H9 (cell line): ENCODE results near the gene CLPX. TPM values are rescaled to one million over a fixed set of nuclear protein-coding genes. Genes with fewer than 3 reads are reported as not detected.

Experiments
- DNase-seq: peaks from one replicate; pipeline ENCODE4 v3.0.0-alpha.2; 2017
- H2AFZ ChIP-seq: one replicate; pipeline ENCODE4 v1.6.1; 2013; ENCODE audit warnings: mild to moderate bottlenecking, low read length, control low read depth, moderate library complexity
- H2AK5ac ChIP-seq: 2 replicates; pipeline ENCODE4 v1.6.1; 2013; ENCODE audit warnings: low read length, control low read depth, mixed read lengths; ENCODE audit not compliant: insufficient read length
- H2BK120ac ChIP-seq: one replicate; pipeline ENCODE4 v1.6.1; 2013; ENCODE audit warnings: low read depth, mild to moderate bottlenecking, low read length, control low read depth, inconsistent platforms; ENCODE audit not compliant: poor library complexity, severe bottlenecking
- H2BK12ac ChIP-seq: 2 replicates; pipeline ENCODE4 v1.6.1; 2013; ENCODE audit warnings: low read length, control low read depth, mixed read lengths, low read depth; ENCODE audit not compliant: insufficient read length
- H2BK15ac ChIP-seq: 2 replicates; pipeline ENCODE4 v1.6.1; 2013; ENCODE audit warnings: low read depth, low read length, control low read depth
- H2BK20ac ChIP-seq: one replicate; pipeline ENCODE4 v1.6.1; 2013; ENCODE audit warnings: low read depth, mild to moderate bottlenecking, low read length, control low read depth, inconsistent platforms; ENCODE audit not compliant: poor library complexity, severe bottlenecking
- H2BK5ac ChIP-seq: 2 replicates; pipeline ENCODE4 v1.6.1; 2013; ENCODE audit warnings: low read length, control low read depth, mixed read lengths; ENCODE audit not compliant: insufficient read length
- H3K14ac ChIP-seq: 2 replicates; pipeline ENCODE4 v1.6.1; 2013; ENCODE audit warnings: low read length, control low read depth; ENCODE audit not compliant: insufficient read depth
- H3K18ac ChIP-seq: 2 replicates; pipeline ENCODE4 v1.6.1; 2013; ENCODE audit warnings: low read depth, mild to moderate bottlenecking, mixed read lengths, low read length, control low read depth; ENCODE audit not compliant: insufficient read length
- H3K23ac ChIP-seq: 2 replicates; pipeline ENCODE4 v1.6.1; 2013; ENCODE audit warnings: low read length, control low read depth, mixed read lengths, low read depth; ENCODE audit not compliant: insufficient read length
- H3K23me2 ChIP-seq: 2 replicates; pipeline ENCODE4 v1.6.1; 2013; ENCODE audit warnings: low read depth, mild to moderate bottlenecking, mixed read lengths, low read length, control low read depth; ENCODE audit not compliant: insufficient read length, poor library complexity, severe bottlenecking
- H3K27ac ChIP-seq: 2 replicates; pipeline ENCODE4 v1.5.1; 2013; ENCODE audit warnings: low read length, control low read depth, mixed read lengths, low read depth; ENCODE audit not compliant: insufficient read length
- H3K27me3 ChIP-seq: 2 replicates; pipeline ENCODE4 v1.6.1; 2013; ENCODE audit warnings: low read length, control low read depth, inconsistent platforms; ENCODE audit not compliant: insufficient read depth
- H3K4ac ChIP-seq: 2 replicates; pipeline ENCODE4 v1.6.1; 2013; ENCODE audit warnings: low read depth, mild to moderate bottlenecking, control low read depth, inconsistent platforms, low read length, moderate library complexity
- H3K4me1 ChIP-seq: 2 replicates; pipeline ENCODE4 v1.6.1; 2013; ENCODE audit warnings: low read length, control low read depth, inconsistent platforms; ENCODE audit not compliant: insufficient read depth
- H3K4me2 ChIP-seq: 2 replicates; pipeline ENCODE4 v1.6.1; 2013; ENCODE audit warnings: low read length, control low read depth, mixed read lengths; ENCODE audit not compliant: insufficient read length, insufficient read depth
- H3K56ac ChIP-seq: 2 replicates; pipeline ENCODE4 v1.6.1; 2013; ENCODE audit warnings: low read depth, mild to moderate bottlenecking, mixed read lengths, low read length, control low read depth; ENCODE audit not compliant: insufficient read length
- H3K79me1 ChIP-seq: 2 replicates; pipeline ENCODE4 v1.6.1; 2013; ENCODE audit warnings: low read depth, mild to moderate bottlenecking, moderate library complexity, low read length, control low read depth, inconsistent platforms; ENCODE audit not compliant: insufficient read depth, poor library complexity, severe bottlenecking
- H3K79me2 ChIP-seq: 2 replicates; pipeline ENCODE4 v1.6.1; 2013; ENCODE audit warnings: low read length, control low read depth, inconsistent platforms; ENCODE audit not compliant: insufficient read depth
- H3K9ac ChIP-seq: 2 replicates; pipeline ENCODE4 v1.6.1; 2013; ENCODE audit warnings: low read length, control low read depth, mixed read lengths; ENCODE audit not compliant: insufficient read length; ENCODE audit errors: extremely low read depth
- H3K9me3 ChIP-seq: one replicate; pipeline ENCODE4 v1.6.1; 2013; ENCODE audit warnings: low read depth, low read length, inconsistent platforms; ENCODE audit not compliant: control insufficient read depth
- H3T11ph ChIP-seq: one replicate; pipeline ENCODE4 v1.6.1; 2013; ENCODE audit warnings: mild to moderate bottlenecking, low read length, control low read depth, inconsistent platforms
- H4K20me1 ChIP-seq: one replicate; pipeline ENCODE4 v1.6.1; 2013; ENCODE audit not compliant: control insufficient read depth, insufficient read length, insufficient read depth
- H4K5ac ChIP-seq: 2 replicates; pipeline ENCODE4 v1.6.1; 2013; ENCODE audit warnings: low read depth, mild to moderate bottlenecking, mixed read lengths, low read length, control low read depth; ENCODE audit not compliant: insufficient read length
- H4K8ac ChIP-seq: replicated peaks from 2 replicates; pipeline ENCODE4 v1.6.1; 2013; ENCODE audit warnings: low read length, control low read depth, mixed read lengths, low read depth; ENCODE audit not compliant: insufficient read length
- H4K91ac ChIP-seq: 2 replicates; pipeline ENCODE4 v1.6.1; 2013; ENCODE audit warnings: low read depth, mild to moderate bottlenecking, moderate library complexity, mixed read lengths, low read length, control low read depth; ENCODE audit not compliant: insufficient read length
- H3K27ac Mint-ChIP-seq, 3 experiments: 2 replicates in 2 of 3; 3 replicates in 1 of 3; pipeline ENCODE4 v1.8.0; 2020 to 2021; ENCODE audit warnings: mixed read lengths in 3 of 3, mild to moderate bottlenecking in 1 of 3, moderate library complexity in 1 of 3
- H3K27me3 Mint-ChIP-seq: 2 replicates; pipeline ENCODE4 v1.8.0; 2021; ENCODE audit warnings: low read depth, mild to moderate bottlenecking, moderate library complexity, mixed read lengths
- H3K36me3 Mint-ChIP-seq, 3 experiments: 2 replicates in 2 of 3; 3 replicates in 1 of 3; pipeline ENCODE4 v1.8.0; 2020 to 2021; ENCODE audit warnings: low read depth in 3 of 3, mixed read lengths in 3 of 3; ENCODE audit not compliant: insufficient read depth in 1 of 3
- H3K4me1 Mint-ChIP-seq, 2 experiments: 2 replicates each; pipeline ENCODE4 v1.8.0; 2020; ENCODE audit warnings: mixed read lengths in 2 of 2
- H3K4me3 Mint-ChIP-seq, 2 experiments: 2 replicates in 1 of 2; 3 replicates in 1 of 2; pipeline ENCODE4 v1.8.0; 2020 to 2021; ENCODE audit warnings: mild to moderate bottlenecking in 2 of 2, mixed read lengths in 2 of 2, moderate library complexity in 1 of 2
- H3K9me3 Mint-ChIP-seq, 2 experiments: 2 replicates in 1 of 2; 3 replicates in 1 of 2; pipeline ENCODE4 v1.8.0; 2020; ENCODE audit warnings: mild to moderate bottlenecking in 2 of 2, mixed read lengths in 2 of 2, moderate library complexity in 1 of 2
- total RNA-seq: library from RNA; stranded (reverse); gene quantifications from 2 replicates; pipeline ENCODE4 v1.2.1, GENCODE V29; 2021
- TF ChIP-seq, protein P1 (sequence below): fragments of 200-600 bp; sonication (generic); conservative IDR thresholded peaks from 3 replicates; pipeline ENCODE4 v1.8.0; 2021; ENCODE audit warnings: antibody characterized with exemption, mild to moderate bottlenecking

The CLPX gene
- total RNA-seq, 1 experiment from 2014 or later, result 55.8 TPM

DNA sequence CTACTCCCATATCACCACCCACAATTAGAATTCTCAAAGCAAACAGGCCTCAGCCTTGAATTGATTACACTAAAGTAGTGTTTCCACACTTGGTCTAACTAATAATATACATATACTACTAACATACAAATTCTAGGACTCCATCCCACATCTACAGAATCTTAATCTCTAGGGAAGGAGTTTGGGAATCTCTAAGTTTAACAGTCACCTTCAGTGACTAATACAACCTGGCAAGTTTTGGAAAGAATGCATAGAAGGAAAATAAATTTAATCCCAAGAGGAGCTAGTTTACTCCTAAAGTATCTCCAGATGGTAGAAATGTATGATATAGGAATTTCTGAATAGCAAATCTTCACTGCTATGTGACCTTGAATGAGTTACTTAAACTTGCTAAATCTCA is 9.1 kb downstream of the CLPX start:
- Histone ChIP-seq H3K9ac (no peak overlapping the region), H3K9me3 (no peaks in the 10 kb centered on the region), H3K23me2 (no peaks in the 10 kb centered on the region), H4K91ac (no peak overlapping the region), H3K79me1 (peaks cover 5% of the 10 kb centered on the region), H3K56ac (no peak overlapping the region), H4K20me1 (no peaks in the 10 kb centered on the region), H3K14ac (no peak overlapping the region), H2BK120ac (no peak overlapping the region), H2AFZ (no peak overlapping the region), H3K4me1 (no peaks in the 10 kb centered on the region), H3K27me3 (no peaks in the 10 kb centered on the region), H2BK15ac (no peak overlapping the region), H2BK20ac (no peak overlapping the region), H3K4ac (no peak overlapping the region), H3K27ac (no peak overlapping the region), H2BK12ac (no peak overlapping the region), H2BK5ac (no peak overlapping the region), H3T11ph (no peak overlapping the region), H3K4me2 (no peak overlapping the region), H2AK5ac (no peak overlapping the region), H3K79me2 (no peaks in the 10 kb centered on the region), H4K5ac (no peak overlapping the region), H3K18ac (no peak overlapping the region), H3K23ac (no peak overlapping the region), H4K8ac (no peak overlapping the region)
- Mint-ChIP-seq H3K4me3 (no peak overlapping the region), H3K27ac (no peak overlapping the region), H3K27me3 (no peaks in the 10 kb centered on the region), H3K36me3 (peaks cover 17 to 67% (median 55%) of the 10 kb centered on the region in 3 experiments; a peak in 6 of 7 replicates), H3K4me1 (no peaks in the 10 kb centered on the region; a peak in 1 of 4 replicates), H3K9me3 (no peaks in the 10 kb centered on the region)
- no peak for DNase-seq
- TF ChIP-seq, protein P1, sequence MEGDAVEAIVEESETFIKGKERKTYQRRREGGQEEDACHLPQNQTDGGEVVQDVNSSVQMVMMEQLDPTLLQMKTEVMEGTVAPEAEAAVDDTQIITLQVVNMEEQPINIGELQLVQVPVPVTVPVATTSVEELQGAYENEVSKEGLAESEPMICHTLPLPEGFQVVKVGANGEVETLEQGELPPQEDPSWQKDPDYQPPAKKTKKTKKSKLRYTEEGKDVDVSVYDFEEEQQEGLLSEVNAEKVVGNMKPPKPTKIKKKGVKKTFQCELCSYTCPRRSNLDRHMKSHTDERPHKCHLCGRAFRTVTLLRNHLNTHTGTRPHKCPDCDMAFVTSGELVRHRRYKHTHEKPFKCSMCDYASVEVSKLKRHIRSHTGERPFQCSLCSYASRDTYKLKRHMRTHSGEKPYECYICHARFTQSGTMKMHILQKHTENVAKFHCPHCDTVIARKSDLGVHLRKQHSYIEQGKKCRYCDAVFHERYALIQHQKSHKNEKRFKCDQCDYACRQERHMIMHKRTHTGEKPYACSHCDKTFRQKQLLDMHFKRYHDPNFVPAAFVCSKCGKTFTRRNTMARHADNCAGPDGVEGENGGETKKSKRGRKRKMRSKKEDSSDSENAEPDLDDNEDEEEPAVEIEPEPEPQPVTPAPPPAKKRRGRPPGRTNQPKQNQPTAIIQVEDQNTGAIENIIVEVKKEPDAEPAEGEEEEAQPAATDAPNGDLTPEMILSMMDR, result no peak
